Mesendoderm (in vitro differentiated cells): ENCODE measurements around the gene RALGDS.

Experiments used
- DNase-seq: peaks from one replicate; pipeline ENCODE4 v3.0.0; 2013
- H2AK5ac ChIP-seq: 2 replicates; pipeline ENCODE4 v1.6.1; 2013; ENCODE audit warnings: low read length, inconsistent platforms
- H2BK120ac ChIP-seq: 2 replicates; pipeline ENCODE4 v1.6.1; 2013; ENCODE audit warnings: low read depth, mild to moderate bottlenecking, low read length, moderate library complexity, mixed read lengths
- H2BK15ac ChIP-seq: replicated peaks from 2 replicates; pipeline ENCODE4 v1.6.1; 2013; ENCODE audit warnings: low read depth, mild to moderate bottlenecking, moderate library complexity
- H2BK5ac ChIP-seq: 2 replicates; pipeline ENCODE4 v1.6.1; 2013; ENCODE audit warnings: low read length, inconsistent platforms
- H3K18ac ChIP-seq: 2 replicates; pipeline ENCODE4 v1.6.1; 2013; ENCODE audit warnings: mild to moderate bottlenecking, low read length, mixed read lengths
- H3K23ac ChIP-seq: one replicate; pipeline ENCODE4 v1.6.1; 2013; ENCODE audit warnings: low read length
- H3K27ac ChIP-seq: 2 replicates; pipeline ENCODE4 v1.5.1; 2013; ENCODE audit warnings: low read depth, mild to moderate bottlenecking, inconsistent platforms, low read length, moderate library complexity
- H3K27me3 ChIP-seq: 2 replicates; pipeline ENCODE4 v1.6.1; 2013; ENCODE audit warnings: low read length, control low read depth, mild to moderate bottlenecking, inconsistent platforms; ENCODE audit not compliant: insufficient read depth, poor library complexity
- H3K36me3 ChIP-seq: 2 replicates; pipeline ENCODE4 v1.6.1; 2013; ENCODE audit warnings: low read length, inconsistent platforms; ENCODE audit not compliant: control insufficient read depth, insufficient read depth
- H3K4ac ChIP-seq: one replicate; pipeline ENCODE4 v1.6.1; 2013; ENCODE audit warnings: low read depth, mild to moderate bottlenecking, low read length, moderate library complexity
- H3K4me1 ChIP-seq: 2 replicates; pipeline ENCODE4 v1.6.1; 2013; ENCODE audit warnings: low read depth, low read length, inconsistent platforms; ENCODE audit not compliant: control insufficient read depth
- H3K4me2 ChIP-seq: 2 replicates; pipeline ENCODE4 v1.6.1; 2013; ENCODE audit warnings: low read length
- H3K4me3 ChIP-seq: 2 replicates; pipeline ENCODE4 v1.5.1; 2013; ENCODE audit warnings: mild to moderate bottlenecking, low read length
- H3K56ac ChIP-seq: one replicate; pipeline ENCODE4 v1.6.1; 2013; ENCODE audit warnings: low read length
- H3K79me1 ChIP-seq: 2 replicates; pipeline ENCODE4 v1.6.1; 2013; ENCODE audit warnings: low read length, inconsistent platforms
- H3K79me2 ChIP-seq: 2 replicates; pipeline ENCODE4 v1.6.1; 2013; ENCODE audit warnings: mild to moderate bottlenecking, low read length; ENCODE audit not compliant: control insufficient read depth, insufficient read depth
- H3K9ac ChIP-seq: 2 replicates; pipeline ENCODE4 v1.6.1; 2013; ENCODE audit warnings: low read length, inconsistent platforms
- H4K5ac ChIP-seq: one replicate; pipeline ENCODE4 v1.6.1; 2013; ENCODE audit warnings: low read length
- H4K8ac ChIP-seq: one replicate; pipeline ENCODE4 v1.6.1; 2013; ENCODE audit warnings: low read depth, mild to moderate bottlenecking, control low read depth, low read length, moderate library complexity
- WGBS: extraction: QIAGEN DNeasy Blood & Tissue Kit; methylation state at CpG from one replicate; pipeline ENCODE4 v1.1.7; 2013; ENCODE audit warnings: low lambda C conversion rate, missing lambda C conversion rate; ENCODE audit not compliant: insufficient coverage; ENCODE audit errors: extremely low coverage; 5-methylcytosine and 5-hydroxymethylcytosine counted together

The RALGDS gene

DNA sequence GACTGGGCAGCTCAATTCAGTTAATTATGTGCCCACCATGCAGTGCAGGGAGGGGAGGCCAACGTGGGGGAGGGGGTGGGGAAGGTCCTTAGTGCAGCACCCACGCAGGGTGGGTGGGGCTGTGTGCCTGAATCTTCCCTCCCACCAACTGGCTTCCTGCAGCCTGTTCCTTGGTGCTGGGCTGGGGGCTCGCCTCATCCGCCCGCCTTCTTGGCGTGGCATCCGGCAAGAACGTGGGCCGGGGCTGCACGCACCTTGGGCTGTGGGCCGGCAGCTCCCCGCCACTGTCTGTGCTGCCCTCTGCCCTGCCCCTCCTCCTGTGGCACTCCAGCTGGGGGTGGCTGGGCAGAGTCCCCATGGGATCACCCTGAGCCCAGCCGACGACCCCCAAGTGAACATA lies 19.6 kb upstream of the RALGDS start:
- no peak overlapping the region for H3K4me3 ChIP-seq
- H3K4me2 ChIP-seq, result no peak overlapping the region
- no peak overlapping the region for H4K8ac ChIP-seq
- H3K18ac ChIP-seq, result no peak overlapping the region
- no peaks in the 10 kb centered on the region for H3K27me3 ChIP-seq
- no peak overlapping the region for H3K56ac ChIP-seq
- no peak overlapping the region for H3K23ac ChIP-seq
- H2AK5ac ChIP-seq, result no peak overlapping the region
- H4K5ac ChIP-seq, result no peak overlapping the region
- no peak overlapping the region for H3K4ac ChIP-seq
- WGBS, result no CpG with 5 or more reads among the region's 14 CpGs
- no peaks in the 10 kb centered on the region for H3K79me2 ChIP-seq
- H2BK15ac ChIP-seq, result no peak overlapping the region
- H3K4me1 ChIP-seq, result no peaks in the 10 kb centered on the region
- no peak for DNase-seq
- H2BK5ac ChIP-seq, result no peak overlapping the region
- no peak overlapping the region for H2BK120ac ChIP-seq
- H3K9ac ChIP-seq, result no peak overlapping the region
- no peaks in the 10 kb centered on the region for H3K36me3 ChIP-seq
- H3K79me1 ChIP-seq, result peaks cover 3% of the 10 kb centered on the region
- no peak overlapping the region for H3K27ac ChIP-seq

DNA sequence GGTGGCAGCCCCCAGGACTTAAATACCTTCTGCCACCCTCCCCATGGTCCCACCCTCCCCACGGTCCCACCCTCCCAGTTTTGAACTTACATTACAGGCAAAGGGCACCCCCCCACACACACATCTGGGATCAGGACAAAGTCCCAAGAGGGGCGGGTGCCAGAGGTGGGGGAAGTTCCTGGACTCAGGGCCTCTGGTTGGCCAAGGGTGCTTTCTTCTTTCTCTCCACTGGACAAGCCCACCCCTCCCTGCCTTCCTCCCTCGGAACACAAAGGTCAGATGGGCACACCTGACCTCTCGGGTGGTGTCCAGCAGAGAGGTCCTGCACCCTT lies 19.1 kb upstream of the RALGDS start:
- H3K27me3 ChIP-seq, result no peaks in the 10 kb centered on the region
- no peak overlapping the region for H2BK120ac ChIP-seq
- H3K36me3 ChIP-seq, result no peaks in the 10 kb centered on the region
- no peak overlapping the region for H2BK15ac ChIP-seq
- H3K79me2 ChIP-seq, result no peaks in the 10 kb centered on the region
- H4K8ac ChIP-seq, result no peak overlapping the region
- no peaks in the 10 kb centered on the region for H3K4me1 ChIP-seq
- H3K4ac ChIP-seq, result no peak overlapping the region
- H3K18ac ChIP-seq, result no peak overlapping the region
- H3K9ac ChIP-seq, result no peak overlapping the region
- H2BK5ac ChIP-seq, result no peak overlapping the region
- no peak for DNase-seq
- H3K27ac ChIP-seq, result no peak overlapping the region
- peaks cover 3% of the 10 kb centered on the region for H3K79me1 ChIP-seq
- WGBS, result no CpG with 5 or more reads among the region's 4 CpGs
- H3K4me3 ChIP-seq, result no peak overlapping the region
- no peak overlapping the region for H4K5ac ChIP-seq
- no peak overlapping the region for H3K23ac ChIP-seq
- H3K4me2 ChIP-seq, result no peak overlapping the region
- H3K56ac ChIP-seq, result no peak overlapping the region
- no peak overlapping the region for H2AK5ac ChIP-seq

GRCh38 chr9:133139246-133140173 lies 18.5 kb upstream of the RALGDS start:
- H3K4ac ChIP-seq, result no peak overlapping the region
- no peak overlapping the region for H2BK15ac ChIP-seq
- H3K23ac ChIP-seq, result no peak overlapping the region
- no peaks in the 10 kb centered on the region for H3K36me3 ChIP-seq
- H2BK120ac ChIP-seq, result no peak overlapping the region
- no peak overlapping the region for H3K56ac ChIP-seq
- no peak overlapping the region for H3K4me2 ChIP-seq
- no peak overlapping the region for H4K5ac ChIP-seq
- no peaks in the 10 kb centered on the region for H3K79me2 ChIP-seq
- no peak overlapping the region for H2AK5ac ChIP-seq
- H3K9ac ChIP-seq, result no peak overlapping the region
- H3K4me1 ChIP-seq, result no peaks in the 10 kb centered on the region
- H4K8ac ChIP-seq, result no peak overlapping the region
- no CpG with 5 or more reads among the region's 24 CpGs for WGBS
- no peak overlapping the region for H3K4me3 ChIP-seq
- H3K27me3 ChIP-seq, result no peaks in the 10 kb centered on the region
- DNase-seq, result no peak
- H3K27ac ChIP-seq, result no peak overlapping the region
- H2BK5ac ChIP-seq, result no peak overlapping the region
- peaks cover 3% of the 10 kb centered on the region for H3K79me1 ChIP-seq
- H3K18ac ChIP-seq, result no peak overlapping the region

GRCh38 chr9:133137451-133138231 lies 16.6 kb upstream of the RALGDS start:
- no peak overlapping the region for H3K9ac ChIP-seq
- no CpG with 5 or more reads among the region's 16 CpGs for WGBS
- H3K4ac ChIP-seq, result no peak overlapping the region
- no peak overlapping the region for H3K4me2 ChIP-seq
- no peak overlapping the region for H2BK5ac ChIP-seq
- no peaks in the 10 kb centered on the region for H3K79me1 ChIP-seq
- no peak overlapping the region for H2AK5ac ChIP-seq
- H3K27ac ChIP-seq, result no peak overlapping the region
- no peak for DNase-seq
- no peak overlapping the region for H2BK120ac ChIP-seq
- H2BK15ac ChIP-seq, result no peak overlapping the region
- no peaks in the 10 kb centered on the region for H3K36me3 ChIP-seq
- no peaks in the 10 kb centered on the region for H3K4me1 ChIP-seq
- H3K56ac ChIP-seq, result no peak overlapping the region
- H3K79me2 ChIP-seq, result no peaks in the 10 kb centered on the region
- H3K4me3 ChIP-seq, result no peak overlapping the region
- no peak overlapping the region for H3K18ac ChIP-seq
- no peak overlapping the region for H4K8ac ChIP-seq
- H4K5ac ChIP-seq, result no peak overlapping the region
- no peak overlapping the region for H3K23ac ChIP-seq
- no peaks in the 10 kb centered on the region for H3K27me3 ChIP-seq

DNA sequence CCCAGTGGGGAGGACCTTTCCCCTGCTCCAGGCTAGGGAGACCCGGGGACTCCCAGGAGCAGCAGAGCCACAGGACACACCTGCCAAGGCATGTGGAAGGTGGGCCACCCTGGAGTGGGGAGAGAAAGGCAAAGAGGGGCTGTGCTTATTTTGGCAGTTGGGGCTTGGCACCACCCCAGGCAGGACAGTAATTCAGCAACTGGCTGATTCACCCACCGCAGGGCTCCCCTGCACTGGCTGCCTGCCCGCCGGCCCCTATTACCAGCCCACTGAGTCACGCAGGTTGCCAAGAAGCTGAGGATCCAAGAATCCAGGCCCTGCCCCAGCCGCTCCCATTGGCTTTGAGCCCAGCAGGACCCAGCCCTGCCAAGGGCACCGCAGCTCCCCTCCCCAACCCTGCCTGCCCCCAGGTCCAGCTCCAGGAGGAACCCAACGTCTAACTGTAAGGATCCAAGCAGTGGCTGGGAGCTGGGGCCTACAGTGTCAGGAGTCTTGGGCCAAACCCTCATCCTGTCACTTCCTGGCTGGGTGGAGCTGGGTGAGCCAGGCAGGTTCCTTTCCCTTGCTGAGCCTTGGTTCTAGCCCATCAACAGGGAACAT lies 14.2 kb upstream of the RALGDS start:
- Histone ChIP-seq H3K79me2 (no peaks in the 10 kb centered on the region), H2BK15ac (no peak overlapping the region), H3K27ac (no peak overlapping the region), H3K9ac (no peak overlapping the region), H3K18ac (no peak overlapping the region), H2BK5ac (no peak overlapping the region), H3K36me3 (no peaks in the 10 kb centered on the region), H4K5ac (no peak overlapping the region), H3K4ac (no peak overlapping the region), H2BK120ac (no peak overlapping the region), H4K8ac (no peak overlapping the region), H3K27me3 (no peaks in the 10 kb centered on the region), H2AK5ac (no peak overlapping the region), H3K4me2 (no peak overlapping the region), H3K56ac (no peak overlapping the region), H3K79me1 (no peaks in the 10 kb centered on the region), H3K4me3 (no peak overlapping the region), H3K4me1 (no peaks in the 10 kb centered on the region), H3K23ac (no peak overlapping the region)
- no CpG with 5 or more reads among the region's 8 CpGs for WGBS
- no peak for DNase-seq
